Endothelial cell of umbilical vein (primary cell): ENCODE measurements around the gene CIC. TPM values are rescaled to one million over a fixed set of nuclear protein-coding genes. Genes with fewer than 3 reads are reported as not detected.

ENCODE experiments used
- BruUV-seq: library from RNA; stranded (reverse); fragments of 400-500 nt; replicated peaks from 2 replicates; lab custom pipeline; 2021; lab: Mats Ljungman, UMichigan
- CTCF ChIA-PET: fragments of 300-600, 350-600 bp; sonication (Branson Sonifier 250); formaldehyde crosslinking; loops from one replicate; lab custom pipeline; 2021; ENCODE audit warnings: antibody characterized with exemption, inconsistent platforms; lab: Charles Lee
- POLR2A ChIA-PET: fragments of 300-600, 350-600 bp; sonication (Branson Sonifier 250); formaldehyde crosslinking; loops from one replicate; lab custom pipeline; 2021; ENCODE audit warnings: antibody characterized with exemption, inconsistent platforms; lab: Charles Lee
- DNase-seq: peaks from one replicate; pipeline ENCODE4 v3.0.0-alpha.2; 2011; ENCODE audit warnings: low read depth, low spot score
- FAIRE-seq: peaks from 2 replicates; lab custom pipeline; 2011; peaks lifted over from hg19 to GRCh38; lab: Jason Lieb, UNC
- H2AFZ ChIP-seq: 2 replicates; pipeline ENCODE4 v1.6.0; 2012; ENCODE audit warnings: low read depth, low read length, control low read depth, inconsistent platforms
- H3K27ac ChIP-seq: 2 replicates; pipeline ENCODE4 v1.5.1; 2011; ENCODE audit warnings: low read depth, mild to moderate bottlenecking, control low read depth, low read length, moderate library complexity; ENCODE audit not compliant: insufficient read depth
- H3K27me3 ChIP-seq, 2 experiments: 2 replicates each; pipeline versions ENCODE4 v1.6.0 to v1.6.1; 2011; ENCODE audit warnings: low read length in 2 of 2, mixed read lengths in 1 of 2; ENCODE audit not compliant: control insufficient read depth in 2 of 2, insufficient read depth in 2 of 2
- H3K36me3 ChIP-seq, 2 experiments: 2 replicates in 1 of 2; 3 replicates in 1 of 2; pipeline ENCODE4 v1.5.1; 2011; ENCODE audit warnings: low read length in 2 of 2, mild to moderate bottlenecking in 1 of 2, moderate library complexity in 1 of 2; ENCODE audit not compliant: control insufficient read depth in 2 of 2, insufficient read depth in 2 of 2; ENCODE audit errors: extremely low read depth in 1 of 2
- H3K4me1 ChIP-seq: 3 replicates; pipeline ENCODE4 v1.5.1; 2011; ENCODE audit warnings: mild to moderate bottlenecking, low read length; ENCODE audit not compliant: control insufficient read depth, insufficient read depth; ENCODE audit errors: extremely low read depth
- H3K4me2 ChIP-seq: 2 replicates; pipeline ENCODE4 v1.6.1; 2011; ENCODE audit warnings: low read length, control low read depth, mixed read lengths; ENCODE audit not compliant: insufficient read depth
- H3K4me3 ChIP-seq, 3 experiments: fragments of 200-600 bp in 1 of 3; sonication (generic), shearing (Covaris generic) in 1 of 3; replicated peaks in 1 of 3; 2 replicates each; pipeline ENCODE4 v1.5.1; 2011 to 2016; ENCODE audit warnings: control low read depth in 3 of 3, low read length in 3 of 3, mild to moderate bottlenecking in 2 of 3, inconsistent platforms in 1 of 3, low read depth in 1 of 3, moderate library complexity in 1 of 3; ENCODE audit not compliant: insufficient read depth in 1 of 3
- H3K79me2 ChIP-seq: 2 replicates; pipeline ENCODE4 v1.6.0; 2012; ENCODE audit warnings: low read length, inconsistent platforms; ENCODE audit not compliant: control insufficient read depth, insufficient read depth
- H3K9ac ChIP-seq: replicated peaks from 2 replicates; pipeline ENCODE3; 2011; ENCODE audit warnings: low read length, control low read depth; ENCODE audit not compliant: insufficient read depth; ENCODE audit errors: extremely low read depth
- H3K9me1 ChIP-seq: replicated peaks from 3 replicates; pipeline ENCODE4 v1.6.0; 2011; ENCODE audit warnings: mild to moderate bottlenecking, low read length; ENCODE audit not compliant: control insufficient read depth, insufficient read depth; ENCODE audit errors: extremely low read depth
- H3K9me3 ChIP-seq: replicated peaks from 2 replicates; pipeline ENCODE4 v1.5.1; 2012; ENCODE audit warnings: low read length, inconsistent platforms; ENCODE audit not compliant: control insufficient read depth, insufficient read depth
- H4K20me1 ChIP-seq: replicated peaks from 2 replicates; pipeline ENCODE3; 2011; ENCODE audit warnings: mild to moderate bottlenecking, low read length; ENCODE audit not compliant: control insufficient read depth, insufficient read depth; ENCODE audit errors: extremely low read depth
- EZH2 ChIP-seq: IDR thresholded peaks from 2 replicates; pipeline ENCODE4 v1.6.1; 2012; ENCODE audit warnings: borderline replicate concordance, low read depth, mild to moderate bottlenecking, moderate library complexity, low read length, inconsistent platforms; ENCODE audit not compliant: severe bottlenecking
- GATA2 ChIP-seq: IDR thresholded peaks from 2 replicates; pipeline ENCODE4 v1.7.0; 2011; ENCODE audit warnings: low read depth, mild to moderate bottlenecking, moderate library complexity, mixed read lengths, low read length; ENCODE audit not compliant: insufficient read length, insufficient read depth
- MYC ChIP-seq: IDR thresholded peaks from one replicate; pipeline ENCODE4 v1.6.1; 2011; ENCODE audit warnings: mild to moderate bottlenecking, low read depth, low read length
- POLR2A ChIP-seq: IDR thresholded peaks from 2 replicates; pipeline ENCODE4 v1.6.1; 2012; ENCODE audit warnings: low read depth, mild to moderate bottlenecking, control low read depth, low read length
- POLR2AphosphoS5 ChIP-seq: IDR thresholded peaks from 2 replicates; pipeline ENCODE4 v1.6.1; 2012; ENCODE audit warnings: low read depth, mild to moderate bottlenecking, control low read depth, low read length, moderate library complexity; ENCODE audit not compliant: insufficient read depth
- dilution Hi-C: fragments of 300-500 bp; cut with MboI; formaldehyde crosslinking; loops from one replicate; pipeline ENCODE4 v1.15.0; 2019; ENCODE audit warnings: low sequenced_read_pairs; ENCODE audit not compliant: extremely low pct_ligation_motif_present
- intact Hi-C: fragments of 100-400 bp; cut with micrococcal nuclease; formaldehyde crosslinking; loops from one replicate; pipeline ENCODE4 v1.10.0; 2022
- polyA plus RNA-seq, 4 experiments: library from polyadenylated mRNA; depleted of rRNA in 3 of 4; stranded (reverse) in 3 of 4; unstranded in 1 of 4; fragments of >200 nt; gene quantifications; 2 replicates each; pipeline versions ENCODE4 v1.2.1 to v1.2.3, GENCODE V29; 2011 to 2012; ENCODE audit warnings: missing spikeins in 1 of 4
- total RNA-seq: library from RNA; stranded (reverse); gene quantifications from 2 replicates; pipeline ENCODE4 v1.2.3, GENCODE V29; 2021
- TF ChIP-seq, protein P1 (sequence below): IDR thresholded peaks from 2 replicates; pipeline ENCODE4 v1.6.1; 2011; ENCODE audit not compliant: insufficient read depth, insufficient read length
- TF ChIP-seq, protein P2 (sequence below), 2 donors: IDR thresholded peaks; 1 replicate in 1 of 2; 2 replicates in 1 of 2; pipeline ENCODE4 v1.5.1; 2011; ENCODE audit warnings: low read length in 2 of 2, mild to moderate bottlenecking in 2 of 2, moderate library complexity in 2 of 2, control low read depth in 1 of 2, inconsistent platforms in 1 of 2, low read depth in 1 of 2; ENCODE audit not compliant: insufficient read depth in 1 of 2; ENCODE audit errors: extremely low read depth in 1 of 2

Gene CIC
- total and polyA plus RNA-seq, 2 donors (not counting 3 experiments of a cell fraction or from before 2014, with no cell fraction given) = 18.4 to 86.0 TPM

DNA sequence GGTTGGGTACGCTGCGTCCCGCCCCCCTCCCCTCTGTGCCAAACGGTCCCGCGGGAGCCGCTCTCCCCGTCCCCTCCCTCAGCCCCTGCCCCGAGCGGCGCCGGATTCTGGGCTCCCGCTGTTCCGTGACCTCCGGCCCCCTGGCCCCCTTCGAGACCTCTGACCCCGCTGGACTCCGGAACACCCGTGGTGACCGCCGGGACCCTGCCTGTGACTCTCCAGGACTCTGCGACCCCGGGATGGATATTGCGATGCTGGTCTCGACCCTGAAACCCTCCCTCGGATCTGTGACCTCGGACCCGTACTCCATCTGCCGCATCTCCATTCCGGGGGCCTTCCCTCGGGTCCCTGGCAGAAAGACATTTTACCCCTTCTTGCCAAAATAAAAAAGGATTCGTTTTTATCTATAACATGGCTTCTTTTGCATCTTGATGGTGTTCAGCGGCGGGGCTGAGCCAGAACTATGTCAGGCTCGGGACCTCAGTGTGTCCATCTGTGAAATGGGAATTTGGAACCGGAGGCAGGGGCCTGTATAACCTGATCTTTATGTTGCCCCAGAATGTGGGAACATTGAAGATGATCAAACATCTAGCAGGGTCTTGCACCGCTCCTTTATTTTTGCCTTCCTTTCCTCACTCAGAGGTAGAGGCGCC is 55.7 kb downstream of the CIC start:
- Histone ChIP-seq H3K36me3 (no peaks in the 10 kb centered on the region), H3K4me2 (peak overlapping the region; percentile 27), H3K9me3 (no peaks in the 10 kb centered on the region), H3K4me3 (peak overlapping the region in 2 of 3 experiments; percentile 6 to 32), H3K9ac (no peak overlapping the region), H3K27ac (no peak overlapping the region), H3K4me1 (peaks cover 8% of the 10 kb centered on the region), H4K20me1 (no peaks in the 10 kb centered on the region), H3K9me1 (no peaks in the 10 kb centered on the region), H3K79me2 (peaks cover 3% of the 10 kb centered on the region), H3K27me3 (peaks cover 19 to 27% of the 10 kb centered on the region in 2 experiments), H2AFZ (peak overlapping the region; percentile 62)
- FAIRE-seq = no peak
- ChIA-PET POLR2A (no interaction called here), CTCF (interaction anchor here (1.9 kb wide), 1 partner anchor 80 kb away, joined by 5 read pairs; no protein-coding TSS in a partner anchor)
- TF ChIP-seq EZH2 (peak; percentile 12), GATA2 (no peak)
- no peak for DNase-seq
- intact Hi-C loops (loop anchor here (1.0 kb wide), 9 partner anchors 22 to 248 kb away; partner anchors contain the start of genes DEDD2, PAFAH1B3, PRR19 and ZNF574), dilution Hi-C loops (no loop called here)
- no TSS peak for BruUV-seq

DNA sequence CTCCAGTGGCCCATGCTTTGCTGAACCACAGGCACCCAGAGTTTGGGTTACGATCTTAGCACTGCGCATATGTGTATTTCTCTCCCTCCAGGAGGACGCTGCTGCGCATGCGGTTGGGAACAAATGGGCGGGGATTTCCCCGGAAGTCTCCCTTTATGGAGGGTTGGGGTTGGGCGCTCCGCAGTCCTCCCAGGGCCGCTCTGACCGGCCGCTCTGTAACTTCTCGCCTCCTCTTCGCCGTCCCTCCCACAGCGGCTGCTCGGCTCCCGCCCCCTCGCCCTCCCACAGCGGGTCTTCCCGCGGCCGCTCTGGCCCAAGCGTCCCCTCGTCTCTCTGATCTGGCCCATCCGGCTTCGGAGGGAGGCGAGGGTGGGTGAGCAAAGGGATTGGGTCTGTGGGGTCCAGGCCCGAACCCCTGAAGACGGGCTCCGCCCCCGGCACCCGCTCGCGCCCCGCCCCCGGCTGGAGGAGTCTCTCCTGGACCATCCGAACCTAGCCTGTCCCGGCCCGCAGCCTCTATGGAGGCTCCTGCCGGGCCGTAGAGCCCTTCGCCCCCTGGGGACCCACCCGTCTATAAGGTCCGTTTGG is 56.4 kb downstream of the CIC start, which contains the start of gene MEGF8:
MEGF8 (plus strand) TSS at position 328 of the 588 bp plus-strand sequence. CDS start 609 bp downstream, outside the sequence.
- FAIRE-seq = peak; percentile 99
- H4K20me1 ChIP-seq = no peaks in the 10 kb centered on the region
- peak within 1 kb of the TSS; percentile 76 for H2AFZ ChIP-seq
- BruUV-seq = TSS peak; percentile 68
- peak within 1 kb of the TSS; percentile 73 for H3K4me2 ChIP-seq
- peaks cover 8% of the 10 kb centered on the region for H3K4me1 ChIP-seq
- intact Hi-C loops (loop anchor here (1.0 kb wide), 9 partner anchors 23 to 249 kb away; partner anchors contain the start of genes DEDD2, PAFAH1B3, PRR19 and ZNF574), dilution Hi-C loops (no loop called here)
- no peaks in the 10 kb centered on the region for H3K9me3 ChIP-seq
- peak; percentile 100 for DNase-seq
- H3K27me3 ChIP-seq = peaks cover 19 to 27% of the 10 kb centered on the region in 2 experiments
- H3K4me3 ChIP-seq = peak within 1 kb of the TSS; percentile 50 to 78 (median 69)
- TF ChIP-seq, protein P1, sequence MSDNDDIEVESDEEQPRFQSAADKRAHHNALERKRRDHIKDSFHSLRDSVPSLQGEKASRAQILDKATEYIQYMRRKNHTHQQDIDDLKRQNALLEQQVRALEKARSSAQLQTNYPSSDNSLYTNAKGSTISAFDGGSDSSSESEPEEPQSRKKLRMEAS = no peak
- TF ChIP-seq POLR2A (no peak), POLR2AphosphoS5 (peak; percentile 31), MYC (no peak)
- TF ChIP-seq, protein P2, sequence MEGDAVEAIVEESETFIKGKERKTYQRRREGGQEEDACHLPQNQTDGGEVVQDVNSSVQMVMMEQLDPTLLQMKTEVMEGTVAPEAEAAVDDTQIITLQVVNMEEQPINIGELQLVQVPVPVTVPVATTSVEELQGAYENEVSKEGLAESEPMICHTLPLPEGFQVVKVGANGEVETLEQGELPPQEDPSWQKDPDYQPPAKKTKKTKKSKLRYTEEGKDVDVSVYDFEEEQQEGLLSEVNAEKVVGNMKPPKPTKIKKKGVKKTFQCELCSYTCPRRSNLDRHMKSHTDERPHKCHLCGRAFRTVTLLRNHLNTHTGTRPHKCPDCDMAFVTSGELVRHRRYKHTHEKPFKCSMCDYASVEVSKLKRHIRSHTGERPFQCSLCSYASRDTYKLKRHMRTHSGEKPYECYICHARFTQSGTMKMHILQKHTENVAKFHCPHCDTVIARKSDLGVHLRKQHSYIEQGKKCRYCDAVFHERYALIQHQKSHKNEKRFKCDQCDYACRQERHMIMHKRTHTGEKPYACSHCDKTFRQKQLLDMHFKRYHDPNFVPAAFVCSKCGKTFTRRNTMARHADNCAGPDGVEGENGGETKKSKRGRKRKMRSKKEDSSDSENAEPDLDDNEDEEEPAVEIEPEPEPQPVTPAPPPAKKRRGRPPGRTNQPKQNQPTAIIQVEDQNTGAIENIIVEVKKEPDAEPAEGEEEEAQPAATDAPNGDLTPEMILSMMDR (IDR thresholded peaks at IDR 0.05; ENCODE audit: extremely low read depth in 1 of 2, insufficient read depth in 1 of 2, low read depth in 1 of 2, low read length in 2 of 2) = peak; percentile 90 to 96
- no peak within 1 kb of the TSS for H3K27ac ChIP-seq
- no peaks in the 10 kb centered on the region for H3K36me3 ChIP-seq
- H3K79me2 ChIP-seq = peaks cover 3% of the 10 kb centered on the region
- CTCF ChIA-PET = no interaction called here
- H3K9me1 ChIP-seq = no peaks in the 10 kb centered on the region
- POLR2A ChIA-PET = no interaction called here
- H3K9ac ChIP-seq = peak within 1 kb of the TSS; percentile 77
